Tibial artery (tissue), 4 donors: ENCODE measurements around the gene POMC.
"Not testable (repeated sequence)": the region's sequence is repeated elsewhere in the genome, so short reads cannot be mapped to it uniquely, and the experiment has no call there.

Experiments used
- DNase-seq, 2 donors: peaks; one replicate each; pipeline ENCODE4 v3.0.0-alpha.2; 2019
- H3K27ac ChIP-seq, 2 donors: fragments of 200-600 bp; sonication (generic) in 1 of 2; 1 replicate in 1 of 2; 2 replicates in 1 of 2; pipeline ENCODE4 v1.5.1; 2018 to 2019; ENCODE audit warnings: mild to moderate bottlenecking in 1 of 2
- H3K27me3 ChIP-seq, 2 donors: fragments of 200-600 bp; sonication (generic) in 1 of 2; one replicate each; pipeline versions ENCODE4 v1.5.1 to v1.6.0; 2016 to 2019
- H3K36me3 ChIP-seq, 3 donors: fragments of 200-600 bp; sonication (generic) in 2 of 3; one replicate each; pipeline ENCODE4 v1.5.1; 2016 to 2019; ENCODE audit warnings: mild to moderate bottlenecking in 2 of 3
- H3K4me1 ChIP-seq, 4 donors: fragments of 200-600 bp; sonication (generic) in 2 of 4; 1 replicate in 3 of 4; 2 replicates in 1 of 4; pipeline ENCODE4 v1.5.1; 2016 to 2019
- H3K4me3 ChIP-seq, 2 donors: fragments of 200-600 bp; sonication (generic) in 1 of 2; 1 replicate in 1 of 2; 2 replicates in 1 of 2; pipeline ENCODE4 v1.5.1; 2018 to 2019; ENCODE audit warnings: mild to moderate bottlenecking in 2 of 2
- H3K9me3 ChIP-seq, 3 donors: fragments of 200-600 bp; sonication (generic) in 1 of 3; one replicate each; pipeline ENCODE4 v1.5.1; 2016 to 2019
- CTCF ChIP-seq, 2 experiments: fragments of 200-600 bp in 1 of 2; fragments of 450-650 bp in 1 of 2; IDR thresholded peaks; one replicate each; pipeline ENCODE4 v1.5.1; 2017 to 2019; ENCODE audit warnings: antibody characterized with exemption in 2 of 2, mild to moderate bottlenecking in 1 of 2, moderate library complexity in 1 of 2
- intact Hi-C: fragments of 100-400 bp; cut with DNase I; formaldehyde crosslinking; loops from one replicate; pipeline ENCODE4 v1.15.0; 2023; ENCODE audit warnings: low total_unique reads

POMC gene

GRCh38 chr2:25168256-25169072 is at the start of gene POMC:
Gene POMC, minus strand, starts transcription at chr2:25168580. Its CDS starts 3,808 bp downstream, at chr2:25164772.
- H3K4me3 ChIP-seq = peak within 1 kb of the TSS; percentile 32 to 53
- TF ChIP-seq CTCF (IDR thresholded peaks at IDR 0.05) = no peak
- intact Hi-C loops = no loop called here
- peaks cover 0 to 14% (median 12%) of the 10 kb centered on the region in 4 donors for H3K4me1 ChIP-seq
- DNase-seq = no peak
- peaks cover 0 to 59% of the 10 kb centered on the region in 2 donors for H3K27me3 ChIP-seq
- no peaks in the 10 kb centered on the region for H3K36me3 ChIP-seq
- H3K27ac ChIP-seq = no peak within 1 kb of the TSS
- H3K9me3 ChIP-seq = peaks cover 0 to 4% (median 0%) of the 10 kb centered on the region in 3 donors

GRCh38 chr2:25218100-25218499 is 49.7 kb upstream of the POMC start:
- intact Hi-C loops = no loop called here
- DNase-seq = no peak
- TF ChIP-seq CTCF (IDR thresholded peaks at IDR 0.05) = no peak
- Histone ChIP-seq H3K27ac (no peak overlapping the region), H3K4me1 (peaks cover 0 to 12% (median 7%) of the 10 kb centered on the region in 4 donors), H3K4me3 (no peak overlapping the region), H3K27me3 (no peaks in the 10 kb centered on the region), H3K9me3 (no peaks in the 10 kb centered on the region), H3K36me3 (no peaks in the 10 kb centered on the region)

DNA sequence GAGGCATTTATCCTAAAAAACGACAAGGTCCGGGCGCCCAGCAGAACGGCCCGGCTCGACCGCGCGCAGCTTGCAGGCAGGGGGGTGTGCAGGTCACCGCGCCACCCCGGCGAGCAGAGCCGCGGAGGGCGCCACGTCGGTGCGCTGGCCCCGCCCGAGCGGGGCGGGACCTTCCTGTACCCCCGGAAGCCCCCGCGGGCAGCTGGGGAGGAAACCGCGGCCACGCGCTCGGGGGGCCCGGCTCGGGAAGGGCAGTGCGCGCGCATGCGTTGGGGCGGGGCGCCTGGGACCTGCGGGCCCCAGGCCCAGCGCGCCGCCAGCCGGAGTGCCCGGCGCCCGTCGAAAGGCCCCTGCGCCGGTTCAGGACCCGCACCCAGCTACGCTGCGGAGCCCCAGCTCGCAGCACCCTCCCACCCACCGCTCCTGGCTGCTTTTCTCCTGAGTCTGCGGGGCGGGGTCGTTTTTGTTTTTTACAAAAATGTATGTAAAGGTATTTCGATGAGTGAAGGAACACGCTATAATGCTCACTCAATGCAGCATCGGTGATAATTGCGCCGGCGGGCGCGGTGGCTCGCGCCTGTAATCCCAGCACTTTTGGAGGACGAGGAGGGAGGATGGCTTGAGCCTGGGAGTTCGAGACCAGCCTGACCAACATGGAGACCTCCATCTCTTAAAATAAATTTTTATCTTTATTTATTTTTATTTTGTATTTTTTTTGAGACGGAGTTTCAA is 47.7 kb upstream of the POMC start:
- no peak for TF ChIP-seq CTCF (IDR thresholded peaks at IDR 0.05)
- H3K27me3 ChIP-seq = no peaks in the 10 kb centered on the region
- peaks cover 0 to 12% (median 7%) of the 10 kb centered on the region in 4 donors for H3K4me1 ChIP-seq
- DNase-seq = peak; percentile 52 to 79
- H3K4me3 ChIP-seq = peak overlapping the region; percentile 60 to 70
- intact Hi-C loops = no loop called here
- peak overlapping the region; percentile 67 to 72 for H3K27ac ChIP-seq
- H3K36me3 ChIP-seq = no peaks in the 10 kb centered on the region
- H3K9me3 ChIP-seq = no peaks in the 10 kb centered on the region

- no peak for DNase-seq
- H3K4me1 ChIP-seq = peaks cover 0 to 12% (median 7%) of the 10 kb centered on the region in 4 donors
- intact Hi-C loops = no loop called here
- H3K9me3 ChIP-seq = no peaks in the 10 kb centered on the region
- H3K4me3 ChIP-seq = no peak overlapping the region
- TF ChIP-seq CTCF (IDR thresholded peaks at IDR 0.05) = no peak
- H3K27me3 ChIP-seq = no peaks in the 10 kb centered on the region
- H3K36me3 ChIP-seq = no peaks in the 10 kb centered on the region
- peak overlapping the region in 1 of 2 donors; percentile 72 for H3K27ac ChIP-seq
Observed at GRCh38 chr2:25215232-25215631, 46.9 kb upstream of the POMC start.

- Histone ChIP-seq H3K9me3 (no peaks in the 10 kb centered on the region), H3K36me3 (no peaks in the 10 kb centered on the region), H3K4me3 (no peak overlapping the region), H3K4me1 (peaks cover 0 to 12% (median 7%) of the 10 kb centered on the region in 4 donors), H3K27me3 (no peaks in the 10 kb centered on the region), H3K27ac (no peak overlapping the region)
- intact Hi-C loops = no loop called here
- no peak for DNase-seq
- TF ChIP-seq CTCF (IDR thresholded peaks at IDR 0.05) = no peak
Observed at GRCh38 chr2:25213229-25213628, 44.8 kb upstream of the POMC start.

DNA sequence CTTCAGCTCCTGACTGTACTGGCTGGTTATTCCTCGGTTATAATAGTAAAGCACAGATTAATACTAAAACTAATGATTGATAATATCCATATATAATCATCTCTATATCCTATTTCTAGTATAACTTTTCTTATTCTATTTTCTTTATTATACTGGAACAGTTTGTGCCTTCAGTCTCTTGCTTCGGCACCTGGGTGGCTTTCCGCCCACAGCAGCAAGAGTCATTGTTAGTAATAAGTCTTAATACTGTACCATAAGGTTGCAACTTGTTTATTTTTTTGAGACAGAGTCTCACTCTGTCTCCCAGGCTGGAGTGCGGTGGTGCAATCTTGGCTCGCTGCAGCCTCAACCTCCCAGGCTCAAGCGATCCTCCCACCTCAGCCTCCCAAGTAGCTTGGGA is 42.5 kb upstream of the POMC start:
- DNase-seq, H3K4me1 ChIP-seq, H3K9me3 ChIP-seq, H3K27ac ChIP-seq, H3K27me3 ChIP-seq, H3K36me3 ChIP-seq, intact Hi-C loops, H3K4me3 ChIP-seq: not testable (repeated sequence)
